Measurements from ENCODE around the gene ZNF865. TPM values are rescaled to one million over a fixed set of nuclear protein-coding genes. Genes with fewer than 3 reads are reported as not detected.

The ZNF865 gene
- total RNA-seq, 1 donor from 2014 or later = 8.8 TPM

- H3K27me3 ChIP-seq = no peaks in the 10 kb centered on the region
- peak overlapping the region; percentile 69 to 96 for H3K4me3 ChIP-seq
- peak overlapping the region; percentile 100 for H3K27ac ChIP-seq
- peak in 1 of 2 donors; percentile 81 for TF ChIP-seq POLR2A (IDR thresholded peaks at IDR 0.05)
- TF ChIP-seq, protein P1, sequence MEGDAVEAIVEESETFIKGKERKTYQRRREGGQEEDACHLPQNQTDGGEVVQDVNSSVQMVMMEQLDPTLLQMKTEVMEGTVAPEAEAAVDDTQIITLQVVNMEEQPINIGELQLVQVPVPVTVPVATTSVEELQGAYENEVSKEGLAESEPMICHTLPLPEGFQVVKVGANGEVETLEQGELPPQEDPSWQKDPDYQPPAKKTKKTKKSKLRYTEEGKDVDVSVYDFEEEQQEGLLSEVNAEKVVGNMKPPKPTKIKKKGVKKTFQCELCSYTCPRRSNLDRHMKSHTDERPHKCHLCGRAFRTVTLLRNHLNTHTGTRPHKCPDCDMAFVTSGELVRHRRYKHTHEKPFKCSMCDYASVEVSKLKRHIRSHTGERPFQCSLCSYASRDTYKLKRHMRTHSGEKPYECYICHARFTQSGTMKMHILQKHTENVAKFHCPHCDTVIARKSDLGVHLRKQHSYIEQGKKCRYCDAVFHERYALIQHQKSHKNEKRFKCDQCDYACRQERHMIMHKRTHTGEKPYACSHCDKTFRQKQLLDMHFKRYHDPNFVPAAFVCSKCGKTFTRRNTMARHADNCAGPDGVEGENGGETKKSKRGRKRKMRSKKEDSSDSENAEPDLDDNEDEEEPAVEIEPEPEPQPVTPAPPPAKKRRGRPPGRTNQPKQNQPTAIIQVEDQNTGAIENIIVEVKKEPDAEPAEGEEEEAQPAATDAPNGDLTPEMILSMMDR (IDR thresholded peaks at IDR 0.05) = peak; percentile 98 to 100 (median 99)
- peak; percentile 90 to 99 for TF ChIP-seq POLR2AphosphoS5 (IDR thresholded peaks at IDR 0.05; ENCODE audit: insufficient read depth in 1 of 2, low read depth in 1 of 2)
- peaks cover 50% of the 10 kb centered on the region for H3K4me1 ChIP-seq
- peak in 1 of 2 donors; percentile 99 for DNase-seq (ENCODE audit: extremely low spot score in 2 of 2)
- no peaks in the 10 kb centered on the region for H3K36me3 ChIP-seq
- H3K9me3 ChIP-seq = no peaks in the 10 kb centered on the region
- intact Hi-C loops (cut with DNase I) = no loop called here
Measured at GRCh38 chr19:55653651-55654322, 48.3 kb downstream of the ZNF865 start.

DNA sequence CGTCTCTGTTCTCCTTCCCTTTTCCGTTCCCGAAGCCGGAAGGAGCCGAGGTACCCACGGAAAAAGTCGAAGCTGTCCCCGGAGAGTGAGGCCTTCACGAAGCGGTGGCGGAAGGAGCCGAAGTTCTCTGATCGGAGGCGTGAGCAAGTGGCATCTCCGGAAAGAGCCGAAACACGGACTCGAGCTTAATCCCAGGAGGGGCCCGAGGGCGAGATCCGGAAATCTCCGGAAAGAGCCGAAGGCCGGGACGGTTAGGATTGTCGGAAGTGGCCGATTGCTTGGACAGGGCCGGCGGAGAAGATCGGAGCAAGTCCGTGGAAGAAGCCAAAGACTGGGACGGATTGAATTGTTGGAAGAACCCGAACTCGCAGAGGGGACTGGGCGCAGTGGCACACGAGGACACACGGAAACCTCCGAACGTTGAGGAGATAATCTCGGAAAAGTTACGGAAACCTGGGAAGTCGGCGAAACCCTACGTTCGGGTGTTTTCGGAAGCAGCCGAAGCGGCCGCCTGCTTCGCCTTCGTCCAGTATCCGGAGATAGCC is 48.9 kb downstream of the ZNF865 start:
- Histone ChIP-seq H3K4me3 (peak overlapping the region; percentile 69 to 96), H3K36me3 (no peaks in the 10 kb centered on the region), H3K27ac (peak overlapping the region; percentile 100), H3K4me1 (peaks cover 50% of the 10 kb centered on the region), H3K27me3 (no peaks in the 10 kb centered on the region), H3K9me3 (no peaks in the 10 kb centered on the region)
- TF ChIP-seq, protein P1 (IDR thresholded peaks at IDR 0.05) = no peak
- TF ChIP-seq POLR2AphosphoS5 (IDR thresholded peaks at IDR 0.05; ENCODE audit: insufficient read depth in 1 of 2, low read depth in 1 of 2) = peak in 1 of 2 donors; percentile 64
- intact Hi-C loops (cut with DNase I) = no loop called here
- DNase-seq (ENCODE audit: extremely low spot score in 2 of 2) = peak in 1 of 2 donors; percentile 99

GRCh38 chr19:55654868-55655647 is 49.6 kb downstream of the ZNF865 start, which contains the start of gene U2AF2:
U2AF2 (plus strand) TSS chr19:55655035; CDS start chr19:55655105, 70 bp downstream.
- Histone ChIP-seq H3K36me3 (peaks cover 0 to 5% of the 10 kb centered on the region in 2 donors), H3K4me3 (peak within 1 kb of the TSS; percentile 69 to 96), H3K4me1 (peaks cover 54% of the 10 kb centered on the region), H3K27ac (peak within 1 kb of the TSS; percentile 100), H3K27me3 (no peaks in the 10 kb centered on the region), H3K9me3 (no peaks in the 10 kb centered on the region)
- TF ChIP-seq, protein P1 (IDR thresholded peaks at IDR 0.05) = peak in 1 of 3 experiments; percentile 25
- TF ChIP-seq POLR2A (IDR thresholded peaks at IDR 0.05) (peak in 1 of 2 donors; percentile 57), POLR2AphosphoS5 (IDR thresholded peaks at IDR 0.05; ENCODE audit: insufficient read depth in 1 of 2, low read depth in 1 of 2) (peak in 1 of 2 donors; percentile 88)
- intact Hi-C loops (cut with DNase I) = no loop called here
- peak in 1 of 2 donors; percentile 96 for DNase-seq (ENCODE audit: extremely low spot score in 2 of 2)

DNA sequence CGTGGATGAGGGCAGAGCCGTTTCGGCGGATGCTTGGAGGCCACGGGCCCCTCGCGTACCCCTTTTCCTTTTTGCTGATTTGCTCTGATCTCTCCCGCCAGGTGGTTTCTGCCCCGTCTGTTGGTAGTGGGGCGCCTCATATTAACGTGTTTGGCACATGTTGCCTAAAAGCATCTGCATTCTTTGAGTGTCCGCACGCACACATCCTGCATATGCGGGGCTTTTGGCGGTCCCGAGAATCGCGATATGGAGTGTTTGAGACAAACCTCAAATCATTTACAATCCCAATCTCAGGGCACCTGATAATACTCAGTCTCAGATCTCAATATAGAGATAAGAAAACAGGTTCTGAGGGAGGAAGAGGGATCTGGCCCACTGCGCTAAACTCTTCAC is 50.2 kb downstream of the ZNF865 start:
- intact Hi-C loops (cut with DNase I) = no loop called here
- H3K4me1 ChIP-seq = peaks cover 60% of the 10 kb centered on the region
- TF ChIP-seq, protein P1 (IDR thresholded peaks at IDR 0.05) = no peak
- TF ChIP-seq POLR2AphosphoS5 (IDR thresholded peaks at IDR 0.05; ENCODE audit: insufficient read depth in 1 of 2, low read depth in 1 of 2) (no peak), POLR2A (IDR thresholded peaks at IDR 0.05) (no peak)

More for the DNA sequence above, 50.2 kb downstream of the ZNF865 start:
- Histone ChIP-seq H3K4me3 (peak overlapping the region; percentile 69 to 96), H3K27me3 (no peaks in the 10 kb centered on the region), H3K9me3 (no peaks in the 10 kb centered on the region), H3K27ac (peak overlapping the region; percentile 100), H3K36me3 (peaks cover 0 to 11% of the 10 kb centered on the region in 2 donors)
- DNase-seq (ENCODE audit: extremely low spot score in 2 of 2) = no peak

Measured in vagina (tissue), 2 donors.